Measurements from ENCODE around the gene MAP3K7CL.

Gene MAP3K7CL

GRCh38 chr21:29195981-29196669, 65.7 kb downstream of the MAP3K7CL start:
- DNase-seq (ENCODE audit: low spot score), result peak; percentile 67

DNA sequence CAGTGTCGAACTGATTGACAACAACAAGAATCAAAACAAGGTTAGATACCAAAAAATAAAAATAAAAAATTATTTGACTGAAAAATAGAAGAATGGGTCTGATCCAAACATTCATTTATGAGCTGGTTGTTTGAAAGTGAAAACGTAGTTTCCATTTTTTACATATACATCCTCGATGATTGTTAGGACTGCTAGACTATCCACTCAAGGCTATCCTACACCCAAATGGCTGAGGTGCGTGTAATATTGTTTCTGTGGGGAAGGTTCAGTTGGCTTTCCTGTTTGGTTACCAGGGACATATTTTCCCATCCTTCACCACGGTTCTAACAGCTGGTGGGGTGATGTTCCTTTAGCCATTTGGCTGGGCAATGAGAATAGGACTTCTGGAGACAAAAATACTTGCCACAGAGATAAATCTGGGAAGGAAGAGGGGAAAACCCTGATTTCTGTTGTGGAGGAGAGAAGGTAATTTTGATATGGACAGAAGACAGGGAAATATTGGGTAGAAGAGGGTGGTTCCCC, 66.3 kb downstream of the MAP3K7CL start:
- DNase-seq (ENCODE audit: low spot score), result no peak

DNA sequence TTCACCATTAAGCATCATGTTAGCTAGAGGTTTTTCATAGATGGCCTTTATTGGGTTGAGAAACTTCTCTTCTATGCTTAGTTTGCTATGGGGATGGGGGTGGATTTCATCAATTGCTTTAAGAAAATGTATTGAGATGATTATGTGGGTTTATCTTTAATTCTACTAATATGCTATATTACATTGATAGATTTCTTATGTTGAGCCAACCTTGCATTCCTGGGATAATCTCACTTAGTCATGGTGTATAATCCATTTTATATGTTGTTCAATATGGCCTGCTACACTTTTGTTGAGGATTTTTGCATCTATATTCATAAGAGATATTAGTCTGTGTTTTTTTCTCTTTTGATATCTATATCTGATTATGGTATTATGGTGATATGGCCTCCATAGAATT, 70.7 kb downstream of the MAP3K7CL start:
- no peak for DNase-seq (ENCODE audit: low spot score)

- DNase-seq (ENCODE audit: low spot score), result no peak
Measured at GRCh38 chr21:29205009-29205408, 74.6 kb downstream of the MAP3K7CL start.

- no peak for DNase-seq (ENCODE audit: low spot score)
Measured at GRCh38 chr21:29205988-29206387, 75.5 kb downstream of the MAP3K7CL start.

DNA sequence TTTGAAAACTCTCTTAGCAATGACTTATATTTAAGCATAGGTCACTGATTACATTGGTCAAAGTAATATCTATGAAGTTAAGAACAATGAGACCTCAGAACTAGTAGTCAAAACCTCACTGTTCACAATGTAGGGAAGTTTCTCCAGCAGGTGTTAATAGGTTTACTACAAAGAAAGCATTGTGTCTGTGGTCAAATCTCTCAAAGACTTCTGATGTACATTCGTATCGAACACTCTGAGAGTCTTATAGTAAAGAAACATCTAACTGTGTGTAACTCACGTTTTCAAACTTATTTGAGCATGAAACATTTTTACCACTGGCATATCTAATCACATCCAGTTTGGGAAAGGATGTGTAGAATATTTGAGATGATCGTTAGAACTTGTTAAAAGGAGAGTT, 76.0 kb downstream of the MAP3K7CL start:
- DNase-seq (ENCODE audit: low spot score), result no peak

- DNase-seq (ENCODE audit: low spot score), result no peak
Measured at GRCh38 chr21:29207201-29207600, 76.8 kb downstream of the MAP3K7CL start.

- no peak for DNase-seq (ENCODE audit: low spot score)
Measured at GRCh38 chr21:29208044-29208681, 77.7 kb downstream of the MAP3K7CL start.

- DNase-seq (ENCODE audit: low spot score), result no peak
Measured at GRCh38 chr21:29208682-29209059, 78.2 kb downstream of the MAP3K7CL start.

GRCh38 chr21:29209696-29210095, 79.3 kb downstream of the MAP3K7CL start:
- no peak for DNase-seq (ENCODE audit: low spot score)

- DNase-seq (ENCODE audit: low spot score), result no peak
Measured at GRCh38 chr21:29211205-29211604, 80.8 kb downstream of the MAP3K7CL start.

GRCh38 chr21:29212446-29212845, 82.0 kb downstream of the MAP3K7CL start:
- DNase-seq (ENCODE audit: low spot score), result no peak

- DNase-seq (ENCODE audit: low spot score), result no peak
Measured at GRCh38 chr21:29213513-29214385, 83.3 kb downstream of the MAP3K7CL start.

GRCh38 chr21:29215709-29216108, 85.3 kb downstream of the MAP3K7CL start:
- DNase-seq (ENCODE audit: low spot score), result no peak

DNA sequence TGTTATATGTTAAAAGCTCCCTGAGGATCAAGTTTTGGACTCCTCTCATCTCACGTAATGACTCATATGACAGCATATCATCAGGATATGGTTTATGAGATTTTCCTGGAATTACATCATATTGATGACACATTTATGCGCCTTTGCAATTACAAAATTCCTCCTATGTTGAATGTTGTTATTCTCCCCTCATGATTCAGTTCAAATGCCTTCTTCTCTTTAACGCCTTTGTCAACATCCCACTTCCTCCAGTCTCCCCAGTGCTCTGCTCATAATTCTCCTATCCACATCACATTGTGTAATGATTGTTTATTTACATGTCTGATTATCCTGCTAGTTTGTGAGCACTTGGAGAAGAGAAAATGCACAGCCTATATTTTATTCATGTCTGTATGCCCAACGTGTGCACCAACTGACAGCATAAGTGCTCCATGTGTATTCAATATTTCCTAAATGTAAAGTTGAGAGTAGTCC, 87.4 kb downstream of the MAP3K7CL start:
- DNase-seq (ENCODE audit: low spot score), result no peak

DNA sequence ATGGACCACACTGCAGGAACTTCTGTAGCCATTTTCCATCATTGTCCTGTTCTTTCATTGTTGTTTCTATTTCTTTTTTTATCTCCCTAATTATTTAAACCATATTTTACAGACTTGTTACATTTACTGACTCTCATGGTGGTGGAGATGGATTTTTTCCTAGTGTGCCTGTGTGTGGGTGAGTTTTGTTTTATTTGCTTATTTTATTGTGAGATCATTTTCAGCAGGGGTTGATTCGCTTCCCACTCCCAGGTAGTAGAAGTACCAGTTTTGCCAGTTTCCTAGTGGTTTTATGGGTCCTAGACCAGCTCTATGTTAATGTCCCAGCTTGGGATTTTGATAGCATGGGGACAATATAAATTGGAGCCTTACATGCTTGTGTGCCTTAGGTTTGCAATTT, 88.3 kb downstream of the MAP3K7CL start:
- no peak for DNase-seq (ENCODE audit: low spot score)

DNA sequence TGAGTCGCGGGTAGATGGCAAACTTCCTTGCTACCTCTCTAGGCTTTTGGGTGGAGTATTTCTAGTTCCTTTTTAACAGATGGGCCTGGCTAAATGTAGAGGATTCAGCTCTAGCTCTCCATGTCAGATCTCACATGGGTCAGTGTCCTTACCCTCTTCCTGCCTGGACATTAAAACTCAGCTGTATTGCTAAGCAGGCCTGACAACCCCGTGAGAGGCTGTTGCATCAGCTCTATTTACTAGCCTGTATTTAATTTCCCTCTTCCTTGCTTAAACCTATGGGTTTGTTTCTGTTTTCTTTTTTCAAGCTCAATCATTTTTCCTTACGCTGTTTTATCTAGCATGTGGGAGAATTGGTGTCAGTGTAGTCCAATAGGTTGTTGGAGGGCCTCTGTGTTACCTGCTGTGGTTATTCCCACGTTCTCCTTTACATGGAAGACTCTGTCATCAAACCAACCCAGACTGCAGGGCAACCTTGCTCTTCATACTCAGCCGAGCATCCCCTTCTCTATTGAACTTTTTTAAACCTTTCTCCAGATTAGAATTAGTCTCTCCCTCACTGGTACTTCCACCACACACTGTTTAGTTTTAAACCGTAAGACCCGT, 88.8 kb downstream of the MAP3K7CL start:
- DNase-seq (ENCODE audit: low spot score), result no peak

- no peak for DNase-seq (ENCODE audit: low spot score)
Measured at GRCh38 chr21:29221253-29221744, 90.9 kb downstream of the MAP3K7CL start.

- no peak for DNase-seq (ENCODE audit: low spot score)
Measured at GRCh38 chr21:29224006-29224405, 93.6 kb downstream of the MAP3K7CL start.

Data from Ammon's horn (tissue), 1 donor.